Measurements from ENCODE around the gene SGIP1. TPM values are rescaled to one million over a fixed set of nuclear protein-coding genes. Genes with fewer than 3 reads are reported as not detected.
A peak's percentile ranks its signal among the peaks of the same experiment; 100 is the strongest.

The SGIP1 gene
- total and polyA plus RNA-seq, 2 of the 8 experiments (the other 6 are each of a cell fraction or from before 2014, with no cell fraction given) = 1.4 to 2.1 TPM

DNA sequence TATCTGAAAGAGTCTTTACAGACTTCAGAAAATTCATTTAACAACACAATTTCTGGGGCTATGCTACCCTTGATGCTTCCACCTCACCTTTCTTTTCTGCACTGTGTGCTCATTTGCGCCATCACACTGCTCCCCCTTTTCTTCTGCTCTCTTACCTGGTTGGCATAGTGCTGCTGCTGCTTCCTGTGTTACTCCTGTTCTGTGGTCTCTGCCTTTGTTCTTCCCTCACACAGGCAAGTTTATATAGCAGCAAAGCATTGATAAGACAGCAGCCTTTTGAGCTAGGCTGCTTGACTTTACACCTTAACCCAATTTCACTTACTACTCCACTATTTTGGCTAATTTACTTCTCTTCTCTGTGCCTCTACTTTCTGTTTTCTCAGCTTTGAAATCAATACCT lies 18.3 kb downstream of the SGIP1 start:
- no peak overlapping the region for H3K14ac ChIP-seq (ENCODE audit: insufficient read length)
- H3K27me3 ChIP-seq (replicated peaks in 1 of 4; ENCODE audit: control insufficient read depth in 3 of 4, extremely low read depth in 1 of 4, insufficient read depth in 3 of 4, low read length in 3 of 4) = no peaks in the 10 kb centered on the region
- H3K4me3 ChIP-seq (ENCODE audit: extremely low read depth in 1 of 4, insufficient read depth in 2 of 4, low read depth in 3 of 4, low read length in 4 of 4) = no peak overlapping the region
- H2BK5ac ChIP-seq (ENCODE audit: low read depth, low read length) = 0 out of 2 replicates have a peak overlapping the region, but pooled peaks have one; percentile 41
- POLR2A ChIA-PET (ENCODE audit: partially characterized antibody) = no interaction called here
- no peak overlapping the region for H2BK120ac ChIP-seq (replicated peaks; ENCODE audit: low read depth, low read length)
- 94% methylated on average over 1 of the region's 1 CpG; no CpG with 5 or more reads in 1 of the 2 experiments for WGBS, 2 experiments (ENCODE audit: extremely low coverage in 1 of 2, insufficient coverage in 1 of 2, insufficient read length in 1 of 2, insufficient replicate concordance in 2 of 2, low coverage in 1 of 2, low lambda C conversion rate in 2 of 2, missing lambda C conversion rate in 1 of 2)
- H3K23me2 ChIP-seq (ENCODE audit: low read depth, low read length) = no peaks in the 10 kb centered on the region
- H3K18ac ChIP-seq (ENCODE audit: extremely low read depth, low read length) = no peak overlapping the region
- H2BK20ac ChIP-seq (ENCODE audit: low read length) = no peak overlapping the region
- no peak overlapping the region for H2BK15ac ChIP-seq (ENCODE audit: low read length)
- H3K4me2 ChIP-seq (ENCODE audit: insufficient read depth in 1 of 2, low read depth in 2 of 2, low read length in 2 of 2) = no peak overlapping the region
- FAIRE-seq (no peak), DNase-seq (ENCODE audit: low read depth in 1 of 2, low spot score in 2 of 2) (no peak)
- TF ChIP-seq, protein P1, sequence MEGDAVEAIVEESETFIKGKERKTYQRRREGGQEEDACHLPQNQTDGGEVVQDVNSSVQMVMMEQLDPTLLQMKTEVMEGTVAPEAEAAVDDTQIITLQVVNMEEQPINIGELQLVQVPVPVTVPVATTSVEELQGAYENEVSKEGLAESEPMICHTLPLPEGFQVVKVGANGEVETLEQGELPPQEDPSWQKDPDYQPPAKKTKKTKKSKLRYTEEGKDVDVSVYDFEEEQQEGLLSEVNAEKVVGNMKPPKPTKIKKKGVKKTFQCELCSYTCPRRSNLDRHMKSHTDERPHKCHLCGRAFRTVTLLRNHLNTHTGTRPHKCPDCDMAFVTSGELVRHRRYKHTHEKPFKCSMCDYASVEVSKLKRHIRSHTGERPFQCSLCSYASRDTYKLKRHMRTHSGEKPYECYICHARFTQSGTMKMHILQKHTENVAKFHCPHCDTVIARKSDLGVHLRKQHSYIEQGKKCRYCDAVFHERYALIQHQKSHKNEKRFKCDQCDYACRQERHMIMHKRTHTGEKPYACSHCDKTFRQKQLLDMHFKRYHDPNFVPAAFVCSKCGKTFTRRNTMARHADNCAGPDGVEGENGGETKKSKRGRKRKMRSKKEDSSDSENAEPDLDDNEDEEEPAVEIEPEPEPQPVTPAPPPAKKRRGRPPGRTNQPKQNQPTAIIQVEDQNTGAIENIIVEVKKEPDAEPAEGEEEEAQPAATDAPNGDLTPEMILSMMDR (IDR thresholded peaks at IDR 0.05; ENCODE audit: control extremely low read depth in 1 of 3, insufficient read depth in 1 of 3, low read depth in 1 of 3, low read length in 3 of 3) = no peak
- TF ChIP-seq TCF12 (IDR thresholded peaks at IDR 0.05; ENCODE audit: low read depth, low read length) = no peak
- TF ChIP-seq SIX5 (IDR thresholded peaks at IDR 0.05; ENCODE audit: low read depth, low read length) = no peak
- TF ChIP-seq EGR1 (IDR thresholded peaks at IDR 0.05; ENCODE audit: borderline replicate concordance, low read depth, low read length) = no peak
- TF ChIP-seq BRCA1 (IDR thresholded peaks at IDR 0.05; ENCODE audit: low read depth, low read length) = no peak
- no peak for TF ChIP-seq CBX8 (IDR thresholded peaks at IDR 0.05; ENCODE audit: borderline replicate concordance, low read depth, low read length)
- TF ChIP-seq HDAC2 (IDR thresholded peaks at IDR 0.05; ENCODE audit: borderline replicate concordance in 1 of 2, low read depth in 2 of 2, low read length in 2 of 2) = no peak
- no peak for TF ChIP-seq KDM1A (IDR thresholded peaks at IDR 0.05; ENCODE audit: borderline replicate concordance, low read length)
- no peak overlapping the region for H3K4ac ChIP-seq (replicated peaks; ENCODE audit: insufficient read length, low read depth, low read length)
- H3K9ac ChIP-seq (replicated peaks in 1 of 4; ENCODE audit: extremely low read depth in 1 of 4, low read depth in 3 of 4, low read length in 3 of 4) = no peak overlapping the region
- H3K4me1 ChIP-seq (replicated peaks in 1 of 4; ENCODE audit: control insufficient read depth in 3 of 4, insufficient read depth in 4 of 4, low read length in 3 of 4) = peaks cover 0 to 12% (median 0%) of the 10 kb centered on the region in 4 experiments; a peak in 2 of 7 replicates
- peak overlapping the region; percentile 1; the same call in 1 of the 2 replicates for H2BK12ac ChIP-seq (ENCODE audit: low read depth, low read length)
- H3K56ac ChIP-seq (replicated peaks; ENCODE audit: insufficient read length, low read depth, low read length) = no peak overlapping the region
- no peak overlapping the region for H4K5ac ChIP-seq (ENCODE audit: insufficient read length, low read depth, low read length)
- no peaks in the 10 kb centered on the region for H3K36me3 ChIP-seq (ENCODE audit: control insufficient read depth in 2 of 4, insufficient read depth in 4 of 4, low read length in 3 of 4)
- CTCF ChIA-PET (ENCODE audit: partially characterized antibody) = interaction anchor here (0.6 to 1.5 kb wide), 5 partner anchors 9 to 1679 kb away, joined by 3 to 4 read pairs (median 3); no protein-coding TSS in a partner anchor
- H2AK5ac ChIP-seq (ENCODE audit: low read depth, low read length) = no peak overlapping the region
- no peak overlapping the region for H4K8ac ChIP-seq (ENCODE audit: extremely low read depth, insufficient read depth, low read length)
- no peaks in the 10 kb centered on the region for H4K20me1 ChIP-seq (replicated peaks in 1 of 2; ENCODE audit: control insufficient read depth in 1 of 2, insufficient read depth in 2 of 2, low read length in 2 of 2)
- H3K9me3 ChIP-seq (ENCODE audit: insufficient read depth in 2 of 2, low read depth in 1 of 2, low read length in 1 of 2) = no peaks in the 10 kb centered on the region
- peak overlapping the region; percentile 35; the same call in 1 of the 2 replicates for H2AFZ ChIP-seq (ENCODE audit: low read length)
- no peak overlapping the region for H4K91ac ChIP-seq (replicated peaks; ENCODE audit: insufficient read length, low read length)
- H3K23ac ChIP-seq (ENCODE audit: insufficient read length) = no peak overlapping the region
- no peak overlapping the region for H3K27ac ChIP-seq (ENCODE audit: low read depth, low read length)
- no peaks in the 10 kb centered on the region for H3K79me2 ChIP-seq (ENCODE audit: control insufficient read depth in 1 of 2, insufficient read depth in 2 of 2, low read length in 2 of 2)
- H3K79me1 ChIP-seq (ENCODE audit: low read depth, low read length) = no peaks in the 10 kb centered on the region
